Endothelial cell of umbilical vein (primary cell): ENCODE results near the gene HTR3E. TPM values are rescaled to one million over a fixed set of nuclear protein-coding genes. Genes with fewer than 3 reads are reported as not detected.

Experiments
- BruUV-seq: library from RNA; stranded (reverse); fragments of 400-500 nt; replicated peaks from 2 replicates; lab custom pipeline; 2021; lab: Mats Ljungman, UMichigan
- CTCF ChIA-PET: fragments of 300-600, 350-600 bp; sonication (Branson Sonifier 250); formaldehyde crosslinking; loops from one replicate; lab custom pipeline; 2021; ENCODE audit warnings: antibody characterized with exemption, inconsistent platforms; lab: Charles Lee
- POLR2A ChIA-PET: fragments of 300-600, 350-600 bp; sonication (Branson Sonifier 250); formaldehyde crosslinking; loops from one replicate; lab custom pipeline; 2021; ENCODE audit warnings: antibody characterized with exemption, inconsistent platforms; lab: Charles Lee
- DNase-seq: peaks from one replicate; pipeline ENCODE4 v3.0.0-alpha.2; 2011; ENCODE audit warnings: low read depth, low spot score
- FAIRE-seq: peaks from 2 replicates; lab custom pipeline; 2011; peaks lifted over from hg19 to GRCh38; lab: Jason Lieb, UNC
- H2AFZ ChIP-seq: 2 replicates; pipeline ENCODE4 v1.6.0; 2012; ENCODE audit warnings: low read depth, low read length, control low read depth, inconsistent platforms
- H3K27ac ChIP-seq: 2 replicates; pipeline ENCODE4 v1.5.1; 2011; ENCODE audit warnings: low read depth, mild to moderate bottlenecking, control low read depth, low read length, moderate library complexity; ENCODE audit not compliant: insufficient read depth
- H3K27me3 ChIP-seq, 2 experiments: 2 replicates each; pipeline versions ENCODE4 v1.6.0 to v1.6.1; 2011; ENCODE audit warnings: low read length in 2 of 2, mixed read lengths in 1 of 2; ENCODE audit not compliant: control insufficient read depth in 2 of 2, insufficient read depth in 2 of 2
- H3K36me3 ChIP-seq, 2 experiments: 2 replicates in 1 of 2; 3 replicates in 1 of 2; pipeline ENCODE4 v1.5.1; 2011; ENCODE audit warnings: low read length in 2 of 2, mild to moderate bottlenecking in 1 of 2, moderate library complexity in 1 of 2; ENCODE audit not compliant: control insufficient read depth in 2 of 2, insufficient read depth in 2 of 2; ENCODE audit errors: extremely low read depth in 1 of 2
- H3K4me1 ChIP-seq: 3 replicates; pipeline ENCODE4 v1.5.1; 2011; ENCODE audit warnings: mild to moderate bottlenecking, low read length; ENCODE audit not compliant: control insufficient read depth, insufficient read depth; ENCODE audit errors: extremely low read depth
- H3K4me2 ChIP-seq: 2 replicates; pipeline ENCODE4 v1.6.1; 2011; ENCODE audit warnings: low read length, control low read depth, mixed read lengths; ENCODE audit not compliant: insufficient read depth
- H3K4me3 ChIP-seq, 3 experiments: fragments of 200-600 bp in 1 of 3; sonication (generic), shearing (Covaris generic) in 1 of 3; replicated peaks in 1 of 3; 2 replicates each; pipeline ENCODE4 v1.5.1; 2011 to 2016; ENCODE audit warnings: control low read depth in 3 of 3, low read length in 3 of 3, mild to moderate bottlenecking in 2 of 3, inconsistent platforms in 1 of 3, low read depth in 1 of 3, moderate library complexity in 1 of 3; ENCODE audit not compliant: insufficient read depth in 1 of 3
- H3K79me2 ChIP-seq: 2 replicates; pipeline ENCODE4 v1.6.0; 2012; ENCODE audit warnings: low read length, inconsistent platforms; ENCODE audit not compliant: control insufficient read depth, insufficient read depth
- H3K9ac ChIP-seq: replicated peaks from 2 replicates; pipeline ENCODE3; 2011; ENCODE audit warnings: low read length, control low read depth; ENCODE audit not compliant: insufficient read depth; ENCODE audit errors: extremely low read depth
- H3K9me1 ChIP-seq: replicated peaks from 3 replicates; pipeline ENCODE4 v1.6.0; 2011; ENCODE audit warnings: mild to moderate bottlenecking, low read length; ENCODE audit not compliant: control insufficient read depth, insufficient read depth; ENCODE audit errors: extremely low read depth
- H3K9me3 ChIP-seq: replicated peaks from 2 replicates; pipeline ENCODE4 v1.5.1; 2012; ENCODE audit warnings: low read length, inconsistent platforms; ENCODE audit not compliant: control insufficient read depth, insufficient read depth
- H4K20me1 ChIP-seq: replicated peaks from 2 replicates; pipeline ENCODE3; 2011; ENCODE audit warnings: mild to moderate bottlenecking, low read length; ENCODE audit not compliant: control insufficient read depth, insufficient read depth; ENCODE audit errors: extremely low read depth
- CTCF ChIP-seq, 2 donors: IDR thresholded peaks; 1 replicate in 1 of 2; 2 replicates in 1 of 2; pipeline ENCODE4 v1.5.1; 2011; ENCODE audit warnings: low read length in 2 of 2, mild to moderate bottlenecking in 2 of 2, moderate library complexity in 2 of 2, control low read depth in 1 of 2, inconsistent platforms in 1 of 2, low read depth in 1 of 2; ENCODE audit not compliant: insufficient read depth in 1 of 2; ENCODE audit errors: extremely low read depth in 1 of 2
- GATA2 ChIP-seq: IDR thresholded peaks from 2 replicates; pipeline ENCODE4 v1.7.0; 2011; ENCODE audit warnings: low read depth, mild to moderate bottlenecking, moderate library complexity, mixed read lengths, low read length; ENCODE audit not compliant: insufficient read length, insufficient read depth
- MAX ChIP-seq: IDR thresholded peaks from 2 replicates; pipeline ENCODE4 v1.6.1; 2011; ENCODE audit not compliant: insufficient read depth, insufficient read length
- MYC ChIP-seq: IDR thresholded peaks from one replicate; pipeline ENCODE4 v1.6.1; 2011; ENCODE audit warnings: mild to moderate bottlenecking, low read depth, low read length
- dilution Hi-C: fragments of 300-500 bp; cut with MboI; formaldehyde crosslinking; loops from one replicate; pipeline ENCODE4 v1.15.0; 2019; ENCODE audit warnings: low sequenced_read_pairs; ENCODE audit not compliant: extremely low pct_ligation_motif_present
- intact Hi-C: fragments of 100-400 bp; cut with micrococcal nuclease; formaldehyde crosslinking; loops from one replicate; pipeline ENCODE4 v1.10.0; 2022
- polyA plus RNA-seq, 4 experiments: library from polyadenylated mRNA; depleted of rRNA in 3 of 4; stranded (reverse) in 3 of 4; unstranded in 1 of 4; fragments of >200 nt; gene quantifications; 2 replicates each; pipeline versions ENCODE4 v1.2.1 to v1.2.3, GENCODE V29; 2011 to 2012; ENCODE audit warnings: missing spikeins in 1 of 4
- total RNA-seq: library from RNA; stranded (reverse); gene quantifications from 2 replicates; pipeline ENCODE4 v1.2.3, GENCODE V29; 2021

Gene HTR3E
- total and polyA plus RNA-seq, 2 donors (not counting 3 experiments of a cell fraction or from before 2014, with no cell fraction given), result not detected

- Histone ChIP-seq H3K9me3 (no peaks in the 10 kb centered on the region), H3K36me3 (no peaks in the 10 kb centered on the region), H3K4me2 (no peak overlapping the region), H3K9me1 (no peaks in the 10 kb centered on the region), H3K9ac (no peak overlapping the region), H3K27me3 (no peaks in the 10 kb centered on the region), H4K20me1 (no peaks in the 10 kb centered on the region), H2AFZ (no peak overlapping the region), H3K79me2 (no peaks in the 10 kb centered on the region), H3K27ac (no peak overlapping the region), H3K4me1 (peaks cover 9% of the 10 kb centered on the region), H3K4me3 (no peak overlapping the region)
- BruUV-seq, result no TSS peak
- dilution Hi-C loops, result no loop called here
- TF ChIP-seq CTCF (IDR thresholded peaks at IDR 0.05; ENCODE audit: extremely low read depth in 1 of 2, insufficient read depth in 1 of 2, low read depth in 1 of 2, low read length in 2 of 2) (peak; percentile 41 to 45), GATA2 (no peak)
- POLR2A ChIA-PET, result no interaction called here
- intact Hi-C loops, result loop anchor here (1.0 kb wide), 1 partner anchor 121 kb away; no protein-coding TSS in a partner anchor
- CTCF ChIA-PET, result interaction anchor here (0.9 kb wide), 1 partner anchor 112 kb away, joined by 4 read pairs; no protein-coding TSS in a partner anchor
- DNase-seq (peak; percentile 36), FAIRE-seq (peak; percentile 18)
Observed at GRCh38 chr3:184129012-184129411, 32.1 kb downstream of the HTR3E start.

GRCh38 chr3:184132945-184133344 is 36.1 kb downstream of the HTR3E start:
- Histone ChIP-seq H3K4me1 (peaks cover 27% of the 10 kb centered on the region), H3K4me3 (no peak overlapping the region), H3K9ac (no peak overlapping the region), H3K9me3 (no peaks in the 10 kb centered on the region), H3K4me2 (no peak overlapping the region), H3K9me1 (no peaks in the 10 kb centered on the region), H2AFZ (no peak overlapping the region), H3K27ac (no peak overlapping the region), H3K79me2 (peaks cover 30% of the 10 kb centered on the region), H3K36me3 (peaks cover 0 to 3% of the 10 kb centered on the region in 2 experiments), H3K27me3 (no peaks in the 10 kb centered on the region), H4K20me1 (no peaks in the 10 kb centered on the region)
- FAIRE-seq (peak; percentile 18), DNase-seq (no peak)
- POLR2A ChIA-PET, result no interaction called here
- CTCF ChIA-PET, result no interaction called here
- no TSS peak for BruUV-seq
- dilution Hi-C loops, result no loop called here
- intact Hi-C loops, result no loop called here
- TF ChIP-seq MYC (no peak), MAX (no peak), GATA2 (no peak)
